Activated CD4-positive, CD25-positive, alpha-beta regulatory T cell treated with anti-CD3 and anti-CD28 coated beads, Interleukin-2, amount 50 U/mL, for 16 hours (primary cell): Measurements from ENCODE around the gene RNF183.
"Not testable (repeated sequence)": the region's sequence is repeated elsewhere in the genome, so short reads cannot be mapped to it uniquely, and the experiment has no call there.

Source experiments
- DNase-seq: peaks from one replicate; pipeline ENCODE4 v3.0.0-alpha.2; 2020; ENCODE audit warnings: low read depth, low spot score

RNF183 gene

DNA sequence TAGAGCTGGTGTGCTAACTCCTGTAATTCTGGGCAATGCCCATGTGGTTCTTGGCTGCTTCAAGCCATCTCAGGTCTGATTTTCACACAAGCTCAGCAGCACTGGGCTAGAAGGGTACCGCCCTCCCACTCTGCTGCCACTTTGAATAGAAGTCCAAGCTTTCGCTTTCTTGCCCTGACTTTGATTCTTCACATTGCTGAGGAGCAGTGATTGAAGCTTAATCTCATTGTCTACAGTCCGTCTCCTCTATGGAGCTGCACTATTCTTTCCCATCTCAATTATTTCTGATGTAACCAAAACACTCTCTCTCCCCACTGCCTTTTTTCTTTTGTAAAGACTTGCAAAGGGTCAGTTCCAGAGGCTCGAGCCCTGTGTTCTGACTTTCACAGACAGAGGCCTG, 12.9 kb upstream of the RNF183 start:
- DNase-seq, result no peak

GRCh38 chr9:113315231-113315630, 12.1 kb upstream of the RNF183 start:
- DNase-seq, result no peak

- no peak for DNase-seq
Measured at GRCh38 chr9:113313261-113313660, 10.1 kb upstream of the RNF183 start.

DNA sequence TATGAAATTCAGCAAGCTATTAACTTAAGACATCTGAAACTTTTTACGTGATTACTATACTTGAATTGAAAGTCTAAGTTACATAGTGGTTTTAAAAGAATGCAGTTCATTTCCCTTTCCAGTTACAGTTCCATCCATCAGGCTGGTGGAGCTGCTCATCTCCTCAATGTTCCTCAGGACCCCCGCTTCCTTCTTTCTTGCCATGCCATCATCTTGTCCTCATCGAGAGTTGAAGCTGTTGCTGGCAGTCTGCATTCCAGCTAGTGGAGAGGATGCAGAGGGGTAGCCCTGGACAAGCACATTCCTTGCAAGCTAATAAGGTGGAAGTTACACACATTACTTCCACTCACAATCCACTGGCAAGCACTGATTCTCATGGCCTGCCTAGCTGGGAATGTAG, 8.8 kb upstream of the RNF183 start:
- DNase-seq, result no peak

DNA sequence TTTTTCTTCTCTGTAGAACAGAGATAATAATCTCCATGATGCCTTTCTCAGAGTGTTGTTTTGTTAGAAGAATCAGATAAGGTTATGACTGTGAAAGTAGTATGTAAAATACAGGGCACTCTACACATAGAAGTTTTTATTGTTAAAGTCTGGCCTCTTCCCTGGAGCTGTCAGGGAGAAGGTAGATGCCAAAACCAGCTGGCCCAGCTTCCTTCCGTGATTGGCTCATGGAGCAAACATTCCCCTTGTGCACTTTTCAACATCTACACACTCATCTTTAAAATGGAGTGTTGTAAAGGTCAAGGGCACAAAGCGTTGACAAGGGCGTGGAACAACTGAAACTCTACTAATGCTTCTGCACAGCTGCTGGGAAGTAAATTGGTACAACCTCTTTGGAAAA, 7.4 kb upstream of the RNF183 start:
- no peak for DNase-seq

DNA sequence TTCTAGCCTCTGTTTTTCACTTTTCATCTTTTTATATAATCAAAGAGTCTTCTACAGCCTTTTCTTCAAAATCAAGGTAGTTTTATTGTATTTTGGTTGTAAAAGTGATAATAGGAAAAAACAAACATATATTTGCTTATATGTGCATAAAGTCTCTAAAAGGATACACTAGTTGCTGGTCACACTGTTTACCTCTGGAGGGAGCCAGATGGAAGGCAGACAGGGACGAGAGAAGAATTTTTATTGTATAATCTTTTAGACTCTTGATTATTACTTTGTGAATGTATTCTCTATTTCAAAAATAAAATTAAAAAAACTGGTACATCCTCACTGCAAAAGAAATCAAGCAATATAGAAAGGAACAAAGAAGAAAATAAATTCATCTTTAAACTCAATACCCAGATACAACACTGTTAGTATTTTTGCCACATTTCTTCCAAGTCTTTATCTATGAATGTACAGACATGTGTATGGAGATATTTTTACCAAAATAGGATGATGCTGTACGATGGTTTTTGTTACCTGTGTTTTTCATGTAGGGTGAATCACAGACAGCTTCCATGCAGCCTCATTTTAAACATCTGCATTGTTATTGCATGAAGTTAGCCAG, 6.1 kb upstream of the RNF183 start:
- DNase-seq, result no peak

GRCh38 chr9:113307396-113307975, 4.3 kb upstream of the RNF183 start:
- no peak for DNase-seq

DNA sequence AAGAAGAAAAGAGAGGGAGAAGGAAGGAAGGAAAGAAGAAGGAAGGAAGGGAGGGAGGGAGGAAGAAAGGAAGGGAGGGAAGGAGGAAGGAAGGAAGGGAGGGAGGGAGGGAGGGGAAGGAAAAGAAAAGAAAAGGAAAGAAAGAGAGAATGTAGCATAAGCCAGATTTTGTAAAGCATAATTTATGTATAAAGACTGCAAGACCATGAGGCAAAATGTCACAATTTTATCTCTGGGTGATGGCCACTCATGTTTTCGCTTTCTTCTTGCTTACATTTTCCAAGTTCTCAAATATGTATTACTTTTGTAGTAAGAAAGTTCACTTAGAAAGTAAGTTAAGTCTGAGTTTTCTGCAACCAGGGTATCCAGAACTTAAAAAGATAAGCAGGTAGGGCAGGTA, 3.4 kb upstream of the RNF183 start:
- no peak for DNase-seq

DNA sequence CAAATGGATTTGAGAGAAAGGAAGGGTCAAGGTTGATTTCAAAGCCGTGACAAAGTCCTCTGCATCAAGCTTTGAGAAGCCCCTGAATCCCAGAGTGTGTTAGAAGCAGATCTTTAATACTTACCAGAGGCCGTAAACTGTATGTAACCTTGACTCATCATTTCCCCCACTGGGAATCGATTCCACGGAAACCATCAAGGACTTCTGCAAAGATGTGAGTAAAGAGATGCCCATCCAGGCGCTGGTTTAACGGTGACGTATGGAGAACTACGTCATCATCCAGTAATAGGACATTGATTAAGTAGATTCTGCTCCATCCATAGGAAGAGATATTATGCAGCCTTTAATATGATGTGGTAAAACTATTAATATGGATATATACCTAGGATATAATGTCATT, 1.6 kb downstream of the RNF183 start:
- no peak for DNase-seq

GRCh38 chr9:113299800-113300292, 3.3 kb downstream of the RNF183 start:
- DNase-seq, result no peak

- no peak for DNase-seq
Measured at GRCh38 chr9:113298924-113299770, 4.0 kb downstream of the RNF183 start.

DNA sequence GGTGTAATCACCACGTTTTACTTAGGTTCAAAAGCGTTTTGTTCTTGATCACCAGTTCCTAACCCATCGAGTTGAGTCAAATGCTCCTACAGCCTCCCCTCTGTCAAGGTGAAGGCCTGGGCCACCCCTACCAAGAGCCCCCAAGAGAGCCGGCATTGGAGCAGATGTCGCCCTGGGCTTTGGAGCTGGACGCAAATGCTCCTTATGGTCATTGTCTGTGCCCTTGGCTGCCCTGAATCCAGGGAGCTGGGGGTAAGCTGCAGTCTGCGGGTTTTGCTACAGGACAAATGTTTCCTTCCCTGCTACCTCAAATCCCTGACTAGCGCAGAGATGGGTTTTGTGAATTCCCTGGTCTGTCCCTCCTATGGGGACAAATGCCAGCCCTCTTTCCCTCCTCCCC, 4.9 kb downstream of the RNF183 start:
- no peak for DNase-seq

DNA sequence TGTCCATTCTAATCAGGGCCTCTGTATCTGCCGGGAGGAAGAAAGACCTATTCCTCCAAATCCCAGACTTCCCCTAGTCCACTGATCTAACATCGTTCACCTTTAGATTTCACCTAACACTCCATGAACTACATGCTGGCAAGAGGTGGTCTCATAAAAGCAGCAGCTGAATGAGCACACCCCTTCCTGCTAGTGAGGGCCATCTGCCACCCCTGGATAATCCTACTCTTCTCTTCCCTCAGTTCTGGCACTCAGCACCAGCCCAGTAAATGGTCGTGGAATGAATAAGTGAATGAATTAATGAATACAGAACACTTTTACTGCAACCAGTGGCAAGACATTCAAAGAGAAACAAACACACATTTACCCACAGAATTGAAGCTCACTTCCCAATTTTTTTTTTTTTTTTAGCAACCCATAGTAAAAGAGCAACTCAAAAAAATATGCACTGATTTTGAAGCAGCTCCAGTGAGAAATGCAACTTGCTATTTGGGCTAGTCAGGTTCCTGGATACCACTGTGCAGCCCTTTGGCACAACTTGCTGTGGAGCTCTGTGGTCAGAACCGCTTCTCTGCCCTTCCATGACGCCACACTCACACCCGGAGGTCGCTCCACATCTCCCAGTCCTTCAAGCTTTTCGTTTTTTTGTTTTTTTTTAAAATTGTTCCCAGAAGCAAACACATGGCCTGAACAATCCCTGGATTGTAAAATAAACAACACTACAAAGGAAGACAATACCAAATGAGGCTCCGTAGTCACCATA, 6.2 kb downstream of the RNF183 start:
- DNase-seq, result no peak

GRCh38 chr9:113296247-113296646, 6.9 kb downstream of the RNF183 start:
- DNase-seq, result not testable (repeated sequence)

- DNase-seq, result no peak
Measured at GRCh38 chr9:113293285-113293878, 9.8 kb downstream of the RNF183 start.

DNA sequence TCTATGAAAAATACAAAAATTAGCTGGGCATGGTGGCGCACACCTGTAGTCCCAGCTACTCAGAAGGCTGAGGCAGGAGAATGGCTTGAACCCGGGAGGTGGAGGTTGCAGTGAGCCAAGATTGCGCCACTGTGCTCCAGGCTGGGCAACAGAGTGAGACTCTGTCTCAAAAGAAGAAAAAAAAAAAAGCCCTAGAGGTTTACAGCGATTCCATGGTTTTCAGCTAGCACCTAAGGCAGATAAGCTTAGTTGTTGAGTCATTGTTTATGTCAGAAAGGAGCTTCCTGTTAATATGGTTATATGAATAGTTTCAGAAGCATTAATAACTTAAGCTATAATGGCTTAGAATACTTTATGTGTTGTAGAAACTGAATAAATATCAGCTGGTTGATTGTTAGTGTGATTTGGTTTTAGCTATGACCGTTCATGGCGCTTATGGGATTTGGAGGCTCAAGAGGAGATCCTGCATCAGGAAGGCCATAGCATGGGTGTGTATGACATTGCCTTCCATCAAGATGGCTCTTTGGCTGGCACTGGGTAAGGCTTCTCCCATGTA, 13.0 kb downstream of the RNF183 start:
- no peak for DNase-seq

- DNase-seq, result no peak
Measured at GRCh38 chr9:113289091-113289490, 14.1 kb downstream of the RNF183 start.

GRCh38 chr9:113281356-113281755, 21.8 kb downstream of the RNF183 start:
- no peak for DNase-seq

- no peak for DNase-seq
Measured at GRCh38 chr9:113278840-113279239, 24.3 kb downstream of the RNF183 start.

DNA sequence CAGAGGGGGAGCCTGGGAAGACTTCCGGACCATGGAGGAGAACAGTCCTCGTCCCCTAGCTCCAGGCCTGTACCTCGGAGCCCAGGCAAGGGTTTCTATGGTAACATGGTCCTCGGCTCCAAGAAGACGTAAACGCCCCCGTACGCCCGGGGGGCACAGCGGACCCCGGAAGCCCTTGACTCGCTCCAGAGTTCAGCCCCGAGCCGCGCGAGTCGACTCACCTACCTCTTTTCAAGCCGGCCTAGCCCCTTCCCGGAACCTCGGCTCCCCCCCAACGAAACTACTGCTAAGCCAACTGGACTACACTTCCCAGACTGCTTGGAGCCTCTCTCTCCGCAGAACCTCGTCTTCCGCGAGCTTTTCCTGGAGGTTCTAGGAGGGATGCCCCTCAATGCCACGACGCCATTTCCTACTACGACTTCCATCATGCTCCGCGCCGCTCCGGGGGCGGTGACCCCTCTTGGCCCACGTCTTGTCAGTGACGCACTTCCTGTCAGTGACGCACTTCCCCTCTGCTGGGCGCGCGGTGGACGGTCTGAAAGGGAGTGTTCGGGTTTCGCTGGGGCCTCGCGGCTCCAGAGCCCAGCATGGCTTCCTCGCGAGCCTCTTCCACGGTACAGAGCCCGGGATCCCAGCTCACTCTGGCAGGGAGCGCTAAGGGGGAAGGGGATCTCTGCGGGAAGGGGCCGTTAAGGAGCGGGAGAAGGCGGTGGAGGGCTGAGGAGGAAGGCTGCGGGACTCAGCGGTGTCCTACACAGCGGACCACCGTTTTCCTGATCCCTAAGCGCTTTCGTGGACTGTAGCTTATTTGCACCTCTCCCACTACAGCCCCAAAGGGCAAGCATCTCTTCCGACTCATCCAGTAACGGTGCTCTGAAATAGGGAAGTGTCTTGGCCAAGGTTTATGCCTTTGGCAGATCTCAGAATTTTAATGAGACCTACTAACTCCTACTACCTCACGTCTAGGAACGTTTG, 27.7 kb downstream of the RNF183 start, which contains the start of the genes CDC26 and PRPF4:
CDC26 (minus strand) TSS at position 416 of the 975 bp plus-strand sequence. CDS start 3,065 bp downstream, outside the sequence.
PRPF4 (plus strand) TSS at position 502 of the 975 bp plus-strand sequence; CDS start at position 588, 86 bp downstream.
- peak; percentile 93 for DNase-seq
